Stimulated activated naive CD8-positive, alpha-beta T cell treated with anti-CD3 and anti-CD28 coated beads, Interleukin-15, Interleukin-2, amounts not matched to agents 100 ng/mL and 50 ng/mL, for 24 hours (primary cell): ENCODE results near the gene GORAB.

Source experiments
- H3K27ac Mint-ChIP-seq: one replicate; pipeline ENCODE4 v1.8.0; 2021; ENCODE audit warnings: mild to moderate bottlenecking, mixed read lengths
- H3K27me3 Mint-ChIP-seq: one replicate; pipeline ENCODE4 v1.8.0; 2021; ENCODE audit warnings: mixed read lengths
- H3K36me3 Mint-ChIP-seq: one replicate; pipeline ENCODE4 v1.8.0; 2021; ENCODE audit warnings: low read depth, mixed read lengths
- H3K4me1 Mint-ChIP-seq: one replicate; pipeline ENCODE4 v1.8.0; 2021; ENCODE audit warnings: low read depth, mixed read lengths
- H3K4me3 Mint-ChIP-seq: one replicate; pipeline ENCODE4 v1.8.0; 2021; ENCODE audit warnings: mild to moderate bottlenecking, mixed read lengths
- H3K9me3 Mint-ChIP-seq: one replicate; pipeline ENCODE4 v1.8.0; 2021; ENCODE audit warnings: mixed read lengths

The GORAB gene

DNA sequence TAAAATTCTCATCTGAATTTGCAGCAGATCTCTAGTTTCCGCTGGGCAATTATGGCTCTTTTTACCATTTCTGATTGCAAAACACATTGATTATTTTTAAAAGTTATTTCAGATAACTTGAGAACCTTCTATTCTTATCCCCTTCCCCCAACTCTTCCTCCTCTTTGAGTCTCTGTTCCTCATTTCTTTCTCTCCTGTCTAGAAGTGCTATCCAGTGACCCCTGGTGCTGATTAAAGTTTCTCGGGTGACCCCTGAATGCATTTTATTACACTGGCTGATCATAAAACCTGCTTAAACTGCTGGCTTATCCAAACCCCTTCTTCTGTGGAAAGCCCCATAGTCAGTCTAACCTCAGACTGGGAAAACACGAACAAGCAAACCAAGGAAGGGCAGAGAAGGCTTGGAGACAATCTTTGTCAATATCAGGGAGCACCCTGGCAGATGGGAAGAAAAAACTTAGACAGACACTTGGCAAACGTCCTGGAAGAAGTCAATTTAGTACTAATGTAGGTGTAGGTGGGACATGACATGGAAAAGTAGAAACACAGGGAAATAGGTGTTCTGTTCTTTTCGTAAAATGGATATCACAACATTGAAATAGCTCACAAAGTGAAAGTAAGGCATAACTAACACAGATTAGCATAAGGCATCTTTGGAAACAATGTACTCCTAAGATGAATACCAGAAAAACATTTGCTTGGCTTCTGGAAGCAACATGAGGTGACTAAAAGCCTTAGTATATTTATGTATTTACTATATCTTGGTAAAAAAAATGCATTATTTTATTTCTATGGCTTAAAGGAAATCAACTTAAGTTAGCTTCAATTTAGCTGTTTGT lies 61.4 kb downstream of the GORAB start:
- Mint-ChIP-seq H3K4me1 (no peaks in the 10 kb centered on the region), H3K27ac (no peak overlapping the region), H3K4me3 (no peak overlapping the region), H3K27me3 (peaks cover 49% of the 10 kb centered on the region), H3K36me3 (no peaks in the 10 kb centered on the region), H3K9me3 (peaks cover 10% of the 10 kb centered on the region)

DNA sequence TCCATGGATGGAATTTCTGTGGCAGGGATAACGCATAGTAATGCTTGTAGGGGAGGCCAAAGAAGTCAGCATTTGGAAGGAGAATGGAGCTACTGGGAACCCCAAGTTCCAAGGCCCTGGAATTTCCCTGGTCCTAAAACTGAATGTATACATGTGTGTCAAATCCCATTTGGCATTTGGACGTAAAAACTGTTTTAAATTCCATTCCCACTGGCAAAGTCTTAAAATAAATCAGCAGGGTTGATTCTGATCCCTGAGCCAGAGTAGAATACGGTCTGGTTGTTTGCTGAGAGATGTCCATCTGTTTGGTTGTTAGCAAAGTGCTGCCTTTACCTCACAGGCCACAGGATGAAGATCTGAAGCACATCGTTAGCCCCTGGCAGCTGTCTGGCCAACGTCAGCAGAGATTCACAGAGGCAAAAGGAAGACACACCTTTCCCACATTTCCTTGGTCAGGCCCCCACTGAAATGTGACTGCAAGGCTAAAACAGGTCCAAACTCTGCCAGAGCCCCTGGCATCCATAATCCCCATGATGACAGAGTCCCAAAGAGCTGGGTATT lies 62.2 kb downstream of the GORAB start:
- no peaks in the 10 kb centered on the region for H3K36me3 Mint-ChIP-seq
- H3K27me3 Mint-ChIP-seq: peaks cover 42% of the 10 kb centered on the region
- no peaks in the 10 kb centered on the region for H3K4me1 Mint-ChIP-seq
- H3K27ac Mint-ChIP-seq: no peak overlapping the region
- H3K9me3 Mint-ChIP-seq: peaks cover 10% of the 10 kb centered on the region
- H3K4me3 Mint-ChIP-seq: no peak overlapping the region

DNA sequence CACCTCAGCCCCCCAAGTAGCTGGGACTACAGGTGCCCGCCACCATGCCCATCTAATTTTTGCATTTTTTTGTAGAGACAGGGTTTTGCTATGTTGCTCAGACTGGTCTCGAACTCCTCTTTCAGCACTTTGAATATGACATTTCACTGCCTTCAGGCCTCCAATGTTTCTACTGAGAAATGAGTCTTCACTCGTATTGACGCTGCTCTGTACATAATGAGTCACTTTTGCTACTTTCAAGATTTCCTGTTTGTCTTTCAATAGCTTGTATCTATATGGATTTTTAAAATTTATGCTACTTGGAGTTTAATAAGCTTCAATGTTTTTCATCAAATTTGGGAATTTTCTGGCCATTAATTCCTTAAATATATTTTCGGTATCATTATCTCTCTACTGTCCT lies 64.7 kb downstream of the GORAB start:
- Mint-ChIP-seq H3K36me3 (no peaks in the 10 kb centered on the region), H3K27ac (no peak overlapping the region), H3K27me3 (peaks cover 25% of the 10 kb centered on the region), H3K9me3 (peaks cover 18% of the 10 kb centered on the region), H3K4me1 (no peaks in the 10 kb centered on the region), H3K4me3 (no peak overlapping the region)

DNA sequence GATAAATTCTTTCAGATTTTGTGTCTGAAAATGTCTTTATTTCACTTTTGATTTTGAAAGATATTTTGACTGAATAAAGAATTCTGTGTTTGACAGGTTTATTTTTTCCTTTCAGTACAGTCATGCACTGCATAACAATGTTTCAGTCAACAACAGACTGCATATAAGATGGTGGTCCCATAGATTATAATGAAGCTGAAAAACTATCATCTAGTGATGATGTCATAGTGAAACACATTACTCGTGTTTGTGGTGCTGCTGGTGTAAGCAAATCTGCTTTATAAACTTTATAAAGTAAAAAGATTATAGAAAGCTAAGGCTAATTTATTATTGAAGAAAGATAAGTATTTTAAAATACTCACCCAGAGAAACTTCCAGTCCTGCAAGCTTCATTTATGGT lies 66.7 kb downstream of the GORAB start:
- peaks cover 20% of the 10 kb centered on the region for H3K9me3 Mint-ChIP-seq
- H3K27me3 Mint-ChIP-seq: peaks cover 7% of the 10 kb centered on the region
- H3K4me3 Mint-ChIP-seq: no peak overlapping the region
- H3K4me1 Mint-ChIP-seq: no peaks in the 10 kb centered on the region
- H3K36me3 Mint-ChIP-seq: no peaks in the 10 kb centered on the region
- no peak overlapping the region for H3K27ac Mint-ChIP-seq

DNA sequence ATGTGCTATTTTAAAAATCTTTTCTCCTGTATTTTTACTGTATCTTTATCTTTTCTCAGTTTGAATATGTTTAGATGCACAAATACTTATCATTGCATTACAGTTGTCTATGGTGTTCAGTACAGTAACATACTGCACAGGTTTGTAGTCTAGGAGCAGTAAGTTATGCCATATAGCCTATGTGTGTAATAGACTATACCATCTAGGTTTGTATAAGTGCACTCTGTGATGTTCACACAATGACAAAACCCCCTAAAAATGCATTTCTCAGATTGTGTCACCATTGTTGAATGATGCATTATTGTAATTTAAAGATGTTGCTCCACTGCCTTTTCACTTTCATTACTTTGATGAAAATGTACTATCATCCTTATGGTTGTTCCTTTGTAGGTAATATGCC lies 67.1 kb downstream of the GORAB start:
- peaks cover 6% of the 10 kb centered on the region for H3K27me3 Mint-ChIP-seq
- no peaks in the 10 kb centered on the region for H3K4me1 Mint-ChIP-seq
- no peaks in the 10 kb centered on the region for H3K36me3 Mint-ChIP-seq
- H3K27ac Mint-ChIP-seq: no peak overlapping the region
- H3K4me3 Mint-ChIP-seq: no peak overlapping the region
- H3K9me3 Mint-ChIP-seq: peaks cover 20% of the 10 kb centered on the region

DNA sequence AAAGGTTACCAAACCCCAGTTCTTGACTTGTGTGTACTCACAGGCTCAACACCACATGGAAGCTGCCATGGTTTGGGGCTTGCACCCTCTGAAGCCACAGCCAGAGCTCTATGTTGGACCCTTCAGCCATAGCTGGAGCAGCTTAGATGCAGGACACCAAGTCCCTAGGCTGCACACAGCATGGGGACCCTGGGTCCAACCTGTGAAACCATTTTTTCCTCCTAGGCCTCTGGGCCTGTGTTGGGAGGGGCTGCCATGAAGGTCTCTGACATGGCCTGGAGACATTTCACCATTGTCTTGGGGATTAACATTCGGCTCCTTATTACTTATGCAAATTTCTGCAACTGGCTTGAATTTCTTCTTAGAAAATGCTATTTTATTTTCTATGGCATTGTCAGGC lies 69.9 kb downstream of the GORAB start:
- no peak overlapping the region for H3K4me3 Mint-ChIP-seq
- H3K4me1 Mint-ChIP-seq: no peaks in the 10 kb centered on the region
- H3K9me3 Mint-ChIP-seq: peaks cover 20% of the 10 kb centered on the region
- no peak overlapping the region for H3K27ac Mint-ChIP-seq
- no peaks in the 10 kb centered on the region for H3K36me3 Mint-ChIP-seq
- peaks cover 10% of the 10 kb centered on the region for H3K27me3 Mint-ChIP-seq
